22Rv1 (cell line): Measurements from ENCODE around the gene TGM5.
A peak's percentile ranks its signal among the peaks of the same experiment; 100 is the strongest.

Experiments
- H3K27ac ChIP-seq: fragments of 450-650 bp; 2 replicates; pipeline ENCODE4 v1.5.1; 2017
- ZFX ChIP-seq: fragments of 450-650 bp; IDR thresholded peaks from 2 replicates; pipeline ENCODE4 v1.6.1; 2017; ENCODE audit warnings: antibody characterized with exemption, borderline replicate concordance
- TF ChIP-seq, protein P1 (sequence below): fragments of 450-650 bp; IDR thresholded peaks from 2 replicates; pipeline ENCODE4 v1.5.1; 2017; ENCODE audit warnings: mild to moderate bottlenecking

Gene TGM5

DNA sequence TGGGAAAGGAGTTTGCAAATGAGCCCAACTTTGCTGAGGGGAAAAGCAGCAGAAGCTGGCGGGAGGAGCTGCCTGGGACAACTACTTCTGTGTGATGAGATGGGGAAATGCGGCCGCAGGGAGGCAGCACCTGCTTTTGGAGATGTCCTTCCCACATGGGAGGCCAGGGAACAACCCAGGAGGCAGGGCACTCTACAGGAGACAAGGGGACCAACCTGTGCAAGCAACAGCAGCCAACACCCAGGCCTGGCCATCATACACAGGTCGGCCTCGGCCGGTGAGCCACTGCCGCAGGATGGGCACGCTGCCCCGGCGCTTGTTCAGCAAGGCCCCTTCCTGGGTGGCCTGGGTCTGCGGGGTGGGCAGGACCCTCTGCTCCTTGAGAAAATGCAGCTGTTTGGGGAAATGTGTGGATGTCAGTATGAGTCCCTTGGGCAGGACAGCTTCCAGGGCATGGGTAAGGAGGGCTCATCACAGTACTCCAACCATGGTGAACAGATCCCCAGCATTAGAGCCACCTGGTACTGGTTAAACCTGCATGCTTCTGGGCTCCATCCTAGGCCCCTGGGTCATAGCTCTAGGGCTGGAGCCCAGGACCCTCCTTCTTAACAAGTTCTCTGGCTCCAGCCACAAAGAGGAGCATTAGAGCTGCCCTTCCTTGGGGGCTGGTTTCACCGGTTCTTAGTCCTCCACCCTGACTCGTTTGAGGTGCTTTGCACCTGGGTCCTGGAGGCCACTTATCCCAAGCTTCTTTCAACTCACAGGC lies 57.5 kb downstream of the TGM5 start:
- H3K27ac ChIP-seq = no peak overlapping the region
- TF ChIP-seq ZFX = no peak
- TF ChIP-seq, protein P1, sequence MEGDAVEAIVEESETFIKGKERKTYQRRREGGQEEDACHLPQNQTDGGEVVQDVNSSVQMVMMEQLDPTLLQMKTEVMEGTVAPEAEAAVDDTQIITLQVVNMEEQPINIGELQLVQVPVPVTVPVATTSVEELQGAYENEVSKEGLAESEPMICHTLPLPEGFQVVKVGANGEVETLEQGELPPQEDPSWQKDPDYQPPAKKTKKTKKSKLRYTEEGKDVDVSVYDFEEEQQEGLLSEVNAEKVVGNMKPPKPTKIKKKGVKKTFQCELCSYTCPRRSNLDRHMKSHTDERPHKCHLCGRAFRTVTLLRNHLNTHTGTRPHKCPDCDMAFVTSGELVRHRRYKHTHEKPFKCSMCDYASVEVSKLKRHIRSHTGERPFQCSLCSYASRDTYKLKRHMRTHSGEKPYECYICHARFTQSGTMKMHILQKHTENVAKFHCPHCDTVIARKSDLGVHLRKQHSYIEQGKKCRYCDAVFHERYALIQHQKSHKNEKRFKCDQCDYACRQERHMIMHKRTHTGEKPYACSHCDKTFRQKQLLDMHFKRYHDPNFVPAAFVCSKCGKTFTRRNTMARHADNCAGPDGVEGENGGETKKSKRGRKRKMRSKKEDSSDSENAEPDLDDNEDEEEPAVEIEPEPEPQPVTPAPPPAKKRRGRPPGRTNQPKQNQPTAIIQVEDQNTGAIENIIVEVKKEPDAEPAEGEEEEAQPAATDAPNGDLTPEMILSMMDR = peak; percentile 54

DNA sequence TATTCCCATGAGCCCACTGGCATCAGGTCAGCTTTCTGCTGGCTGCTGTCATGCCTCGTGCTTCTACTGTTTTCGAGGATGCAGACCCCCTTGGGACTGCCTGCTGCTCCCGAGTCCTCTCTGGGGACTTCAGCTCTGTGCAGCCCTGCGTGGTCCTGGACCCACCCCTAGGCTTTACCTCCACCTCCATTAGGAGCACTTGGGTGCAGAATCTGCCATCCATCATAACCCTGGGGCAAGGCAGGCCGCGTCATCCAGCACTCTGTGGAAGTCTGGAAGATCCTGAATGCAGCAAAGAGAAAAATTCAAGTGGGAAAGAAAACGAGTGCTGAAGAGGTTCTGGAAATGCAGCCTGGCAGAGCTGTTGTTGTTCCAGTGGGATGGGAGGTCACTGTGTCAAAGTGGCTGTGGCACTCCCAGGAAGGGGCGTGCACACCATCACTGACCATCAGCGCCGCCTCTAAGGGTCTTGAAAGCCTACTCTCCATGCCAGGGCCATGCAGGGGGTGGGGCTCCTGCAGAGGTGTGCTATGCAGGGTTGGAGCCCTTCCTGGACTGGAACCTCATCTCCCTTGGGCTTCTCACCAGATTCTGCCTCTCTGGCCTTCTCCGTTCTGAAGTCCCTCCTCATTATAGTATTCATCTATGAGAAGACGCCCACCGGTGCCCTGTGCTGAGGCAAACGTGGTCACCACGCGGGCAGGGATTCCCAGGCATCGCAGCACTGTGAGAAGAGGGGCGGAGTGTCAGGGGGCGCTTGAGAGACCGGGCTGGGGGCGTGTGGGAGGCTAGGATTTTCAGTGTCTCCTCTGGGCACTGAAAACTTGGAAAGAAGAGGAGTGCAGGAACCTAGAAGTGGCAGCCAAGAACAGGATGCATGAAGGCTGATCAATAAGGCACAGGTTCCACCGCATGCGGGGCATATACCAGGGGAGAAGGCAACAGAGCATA lies 58.4 kb downstream of the TGM5 start:
- no peak overlapping the region for H3K27ac ChIP-seq
- no peak for TF ChIP-seq ZFX
- TF ChIP-seq, protein P1 = no peak

DNA sequence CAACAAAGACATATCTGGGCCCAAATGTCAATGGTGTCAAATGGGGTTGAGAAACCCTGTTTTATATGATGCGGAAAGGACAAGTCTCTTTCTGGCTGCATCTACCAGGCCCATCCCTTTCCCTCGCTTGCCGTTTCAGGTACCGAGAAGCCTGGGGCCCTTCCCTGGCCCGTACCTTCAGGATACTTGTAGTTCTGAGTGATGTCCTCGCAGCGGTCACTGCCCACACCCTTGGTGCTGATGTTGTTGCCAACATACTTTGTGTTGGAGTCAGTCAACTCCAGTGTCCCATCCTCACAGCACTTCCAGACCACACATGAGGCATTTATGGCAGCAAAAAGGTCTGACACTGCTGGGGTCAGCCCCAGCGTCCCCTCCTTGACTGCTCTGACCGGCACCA lies 59.7 kb downstream of the TGM5 start:
- TF ChIP-seq, protein P1 = no peak
- no peak for TF ChIP-seq ZFX
- no peak overlapping the region for H3K27ac ChIP-seq

DNA sequence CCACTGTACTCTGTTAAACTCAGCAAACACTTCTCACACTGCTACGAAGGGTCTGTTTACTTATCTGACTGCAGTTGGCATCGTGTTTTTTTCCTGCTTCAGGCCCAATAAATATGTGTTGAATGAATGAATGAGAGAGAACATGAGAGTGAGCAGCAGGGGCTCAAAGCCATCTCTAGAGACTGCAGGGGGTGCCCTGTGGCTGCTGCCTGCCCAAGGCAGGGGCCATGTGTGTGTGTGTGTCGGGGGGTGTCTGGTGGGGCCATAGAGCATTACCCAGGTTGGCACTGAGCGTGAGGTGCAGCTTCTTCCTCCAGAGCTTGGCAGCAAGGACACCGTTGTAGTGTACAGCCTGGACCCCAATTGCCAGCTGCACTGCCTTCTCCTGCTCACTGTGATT lies 60.7 kb downstream of the TGM5 start:
- H3K27ac ChIP-seq = no peak overlapping the region
- no peak for TF ChIP-seq ZFX
- TF ChIP-seq, protein P1 = no peak

DNA sequence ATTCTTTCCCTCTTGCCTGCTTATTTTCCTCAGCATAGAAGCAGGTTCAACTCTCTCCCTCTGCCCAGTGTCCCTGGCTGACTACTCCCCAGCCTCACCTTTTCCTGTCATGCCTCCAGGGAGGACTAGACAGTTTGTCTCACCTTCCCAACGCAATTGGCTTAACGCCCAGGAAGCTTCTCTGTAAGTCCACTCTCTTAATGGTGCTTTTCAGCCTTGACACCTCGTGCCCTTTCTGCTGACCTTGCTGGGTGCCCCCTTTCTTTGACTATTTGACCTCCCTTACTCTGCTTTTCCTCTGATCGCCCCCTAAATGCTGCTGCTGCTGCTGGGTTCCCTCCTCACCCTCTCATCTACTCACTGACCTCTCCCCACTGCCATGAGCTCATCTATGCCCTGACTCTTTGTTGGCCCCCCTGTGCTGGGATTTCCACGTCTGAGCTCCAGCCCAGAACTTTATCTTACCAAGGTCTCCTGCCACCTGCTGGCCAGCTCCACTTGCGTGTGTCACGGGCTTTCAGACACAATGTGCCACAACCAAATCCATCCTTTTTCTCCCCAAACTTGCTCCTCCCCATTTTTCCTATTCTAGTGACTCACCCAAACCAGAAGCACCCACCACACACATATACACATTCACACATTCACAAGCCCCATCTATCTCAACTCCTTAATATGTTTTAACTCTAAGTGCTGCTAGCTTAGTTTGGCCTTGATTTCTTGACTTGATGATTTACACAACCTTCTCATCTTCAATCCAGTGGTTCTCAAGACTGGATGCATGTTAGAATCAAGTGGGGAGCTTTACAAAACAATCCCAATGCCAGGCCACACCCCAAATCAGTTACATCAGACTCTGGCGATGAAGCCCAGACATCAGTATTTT lies 62.5 kb downstream of the TGM5 start:
- no peak overlapping the region for H3K27ac ChIP-seq
- TF ChIP-seq, protein P1 = peak; percentile 82
- TF ChIP-seq ZFX = no peak

DNA sequence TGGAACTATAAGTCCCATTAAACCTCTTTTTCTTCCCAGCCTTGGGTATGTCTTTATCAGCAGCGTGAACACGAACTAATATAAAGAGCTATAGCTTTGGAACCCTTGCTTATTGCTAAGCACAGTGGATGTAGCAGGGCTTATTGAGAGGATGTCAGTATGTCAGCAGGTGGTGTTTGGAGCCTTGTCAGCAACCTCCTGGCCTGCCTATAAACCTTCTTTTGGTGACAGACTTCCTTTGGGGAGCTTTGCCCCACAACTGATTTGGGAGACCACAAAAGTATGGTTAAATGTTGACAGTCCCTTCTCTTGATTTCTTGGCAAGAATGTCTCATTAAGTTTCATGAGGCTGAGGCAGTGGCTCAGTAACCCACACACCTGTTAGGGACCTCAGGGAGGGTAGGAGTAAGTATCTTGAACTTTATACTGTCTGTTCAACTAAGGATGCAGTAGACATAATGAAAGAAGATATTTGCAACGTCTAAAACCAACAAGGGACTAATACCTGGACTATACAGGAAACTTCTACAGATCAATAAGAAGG lies 66.7 kb downstream of the TGM5 start:
- H3K27ac ChIP-seq = no peak overlapping the region
- TF ChIP-seq ZFX = no peak
- TF ChIP-seq, protein P1 = no peak
